HL-60 (cell line): ENCODE measurements around the gene PTGES2.

Source experiments
- CTCF ChIP-seq: IDR thresholded peaks from one replicate; pipeline ENCODE4 v1.5.1; 2011; ENCODE audit warnings: low read length, control low read depth, inconsistent platforms; ENCODE audit not compliant: insufficient read depth
- GABPA ChIP-seq: IDR thresholded peaks from 2 replicates; pipeline ENCODE4 v1.6.1; 2012; ENCODE audit warnings: low read depth
- POLR2AphosphoS5 ChIP-seq: IDR thresholded peaks from 2 replicates; pipeline ENCODE4 v1.6.1; 2012; ENCODE audit warnings: low read depth

- no peak for TF ChIP-seq CTCF
- no peak for TF ChIP-seq POLR2AphosphoS5
- TF ChIP-seq GABPA: no peak
Measured at GRCh38 chr9:128088253-128088945, 39.1 kb downstream of the PTGES2 start.
